ENCODE results near the gene TLL2. TPM values are rescaled to one million over a fixed set of nuclear protein-coding genes. Genes with fewer than 3 reads are reported as not detected.

The TLL2 gene
- total RNA-seq, 6 donors from 2014 or later: 0.06 to 0.20 TPM; not detected in 4

- H3K27me3 ChIP-seq: no peaks in the 10 kb centered on the region
- TF ChIP-seq POLR2A (IDR thresholded peaks at IDR 0.05) (no peak), EP300 (IDR thresholded peaks at IDR 0.05) (no peak), CTCF (IDR thresholded peaks at IDR 0.05) (no peak), POLR2AphosphoS5 (IDR thresholded peaks at IDR 0.05) (no peak)
- no peaks in the 10 kb centered on the region for H3K9me3 ChIP-seq
- H3K4me1 ChIP-seq: peaks cover 0 to 6% (median 0%) of the 10 kb centered on the region in 4 donors
- WGBS, 2 donors: 74 to 85% methylated on average over 5 of the region's 5 CpGs
- DNase-seq: no peak
- ATAC-seq (ENCODE audit: low FRiP score in 2 of 2): no peak
- H3K27ac ChIP-seq: no peak overlapping the region
- H3K36me3 ChIP-seq: no peaks in the 10 kb centered on the region
- H3K4me3 ChIP-seq: no peak overlapping the region
These were observed 97.7 kb downstream of the TLL2 start for GRCh38 chr10:96415891-96416554.

GRCh38 chr10:96415150-96415890 is 98.4 kb downstream of the TLL2 start:
- Histone ChIP-seq H3K4me3 (no peak overlapping the region), H3K36me3 (no peaks in the 10 kb centered on the region), H3K9me3 (no peaks in the 10 kb centered on the region), H3K4me1 (peaks cover 0 to 6% (median 0%) of the 10 kb centered on the region in 4 donors), H3K27me3 (no peaks in the 10 kb centered on the region), H3K27ac (no peak overlapping the region)
- DNase-seq: no peak
- no peak for ATAC-seq (ENCODE audit: low FRiP score in 2 of 2)
- TF ChIP-seq POLR2AphosphoS5 (IDR thresholded peaks at IDR 0.05): no peak
- no peak for TF ChIP-seq CTCF (IDR thresholded peaks at IDR 0.05)
- no peak for TF ChIP-seq POLR2A (IDR thresholded peaks at IDR 0.05)
- no peak for TF ChIP-seq EP300 (IDR thresholded peaks at IDR 0.05)
- 96 to 100% methylated on average over 1 of the region's 1 CpG for WGBS, 2 donors

- no peaks in the 10 kb centered on the region for H3K9me3 ChIP-seq
- 93% methylated on average over 5 of the region's 5 CpGs for WGBS, 2 donors
- TF ChIP-seq POLR2AphosphoS5 (IDR thresholded peaks at IDR 0.05): no peak
- H3K4me3 ChIP-seq: no peak overlapping the region
- peaks cover 0 to 6% (median 0%) of the 10 kb centered on the region in 4 donors for H3K4me1 ChIP-seq
- no peaks in the 10 kb centered on the region for H3K27me3 ChIP-seq
- H3K27ac ChIP-seq: no peak overlapping the region
- no peaks in the 10 kb centered on the region for H3K36me3 ChIP-seq
- ATAC-seq (ENCODE audit: low FRiP score in 2 of 2) (no peak), DNase-seq (no peak)
These were observed 99.4 kb downstream of the TLL2 start for GRCh38 chr10:96414303-96414702.

GRCh38 chr10:96413151-96413787 is 100.5 kb downstream of the TLL2 start:
- DNase-seq (no peak), ATAC-seq (ENCODE audit: low FRiP score in 2 of 2) (no peak)
- no peak for TF ChIP-seq CTCF (IDR thresholded peaks at IDR 0.05)
- no peak for TF ChIP-seq POLR2A (IDR thresholded peaks at IDR 0.05)
- TF ChIP-seq POLR2AphosphoS5 (IDR thresholded peaks at IDR 0.05): no peak
- no peak for TF ChIP-seq EP300 (IDR thresholded peaks at IDR 0.05)
- Histone ChIP-seq H3K27ac (no peak overlapping the region), H3K4me3 (no peak overlapping the region), H3K4me1 (peaks cover 0 to 6% (median 0%) of the 10 kb centered on the region in 4 donors), H3K9me3 (no peaks in the 10 kb centered on the region), H3K36me3 (no peaks in the 10 kb centered on the region), H3K27me3 (no peaks in the 10 kb centered on the region)
- WGBS, 2 donors: 66 to 69% methylated on average over 13 of the region's 13 CpGs

DNA sequence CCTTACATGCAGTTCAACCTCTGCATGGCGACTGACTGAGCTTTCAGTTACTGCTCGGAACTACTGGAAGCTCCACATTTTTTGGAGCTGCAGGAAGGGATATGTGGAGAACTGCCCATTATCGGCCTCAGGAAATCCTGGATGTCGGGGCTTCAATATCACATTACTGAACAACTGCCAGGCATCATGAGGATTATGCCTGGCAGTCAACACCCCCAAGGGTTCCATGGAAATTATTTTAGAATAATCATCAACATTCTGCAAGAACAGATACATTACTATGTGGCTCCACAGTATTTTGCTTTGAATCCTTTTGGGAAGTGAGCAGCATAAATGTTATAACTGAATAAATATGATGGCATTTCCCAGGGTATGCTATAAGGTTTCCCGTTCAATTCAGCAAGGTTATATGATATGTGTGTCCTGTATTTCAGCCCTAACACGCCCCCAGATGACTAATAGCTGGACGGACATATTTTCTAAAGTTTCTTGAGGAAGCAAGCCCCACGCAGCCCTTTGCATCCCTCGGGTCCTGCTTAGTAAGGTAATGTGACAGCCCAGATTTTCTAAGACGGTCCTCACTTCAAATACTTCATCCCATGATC is 101.9 kb downstream of the TLL2 start:
- no peaks in the 10 kb centered on the region for H3K36me3 ChIP-seq

More for the DNA sequence above, 101.9 kb downstream of the TLL2 start:
- ATAC-seq (ENCODE audit: low FRiP score in 2 of 2): no peak
- TF ChIP-seq CTCF (IDR thresholded peaks at IDR 0.05) (no peak), POLR2A (IDR thresholded peaks at IDR 0.05) (no peak), POLR2AphosphoS5 (IDR thresholded peaks at IDR 0.05) (no peak), EP300 (IDR thresholded peaks at IDR 0.05) (no peak)
- Histone ChIP-seq H3K27me3 (no peaks in the 10 kb centered on the region), H3K4me3 (no peak overlapping the region), H3K27ac (no peak overlapping the region), H3K9me3 (no peaks in the 10 kb centered on the region), H3K4me1 (peaks cover 0 to 6% (median 0%) of the 10 kb centered on the region in 4 donors)
- 67 to 75% methylated on average over 9 to 10 of the region's 10 CpGs for WGBS, 2 donors
- DNase-seq: no peak

Measured in upper lobe of left lung (tissue), 6 donors.